Stimulated activated CD8-positive, alpha-beta memory T cell treated with anti-CD3 and anti-CD28 coated beads, Interleukin-2, amount 100 ng/mL, for 1 hour (primary cell): ENCODE measurements around the gene RAB44.
"Not testable (repeated sequence)": the region's sequence is repeated elsewhere in the genome, so short reads cannot be mapped to it uniquely, and the experiment has no call there.

Source experiments
- DNase-seq, 2 donors: peaks; one replicate each; pipeline ENCODE4 v3.0.0-alpha.2; 2020; ENCODE audit warnings: low read depth in 2 of 2

The RAB44 gene

GRCh38 chr6:36686668-36687513 is 10.7 kb upstream of the RAB44 start:
- no peak for DNase-seq

- no peak for DNase-seq
Measured at GRCh38 chr6:36688063-36688738, 9.4 kb upstream of the RAB44 start.

- DNase-seq: no peak
Measured at GRCh38 chr6:36688739-36689075, 8.9 kb upstream of the RAB44 start.

DNA sequence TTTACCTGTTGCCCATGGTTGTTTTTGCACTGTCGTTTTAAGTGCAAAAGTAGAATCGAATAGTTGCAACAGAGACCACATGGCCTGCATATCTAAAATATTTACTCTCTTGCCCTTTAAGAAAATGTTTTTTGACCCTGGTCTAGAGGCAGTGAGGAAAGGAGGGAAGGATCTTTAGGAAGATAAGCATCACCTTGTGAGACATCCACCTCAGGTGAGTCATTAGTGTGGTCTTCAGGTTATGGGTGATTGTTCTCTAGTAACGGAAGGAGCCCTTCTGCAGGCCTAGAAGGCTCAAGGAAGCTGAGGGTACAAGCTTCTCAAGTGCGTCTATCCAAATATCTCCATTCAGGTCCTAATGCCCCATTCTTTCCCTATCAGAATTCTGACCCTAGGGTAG is 6.6 kb upstream of the RAB44 start:
- no peak for DNase-seq

- no peak for DNase-seq
Measured at GRCh38 chr6:36691612-36692011, 6.0 kb upstream of the RAB44 start.

GRCh38 chr6:36692220-36692619 is 5.4 kb upstream of the RAB44 start:
- no peak for DNase-seq

- no peak for DNase-seq
Measured at GRCh38 chr6:36692861-36693702, 4.5 kb upstream of the RAB44 start.

DNA sequence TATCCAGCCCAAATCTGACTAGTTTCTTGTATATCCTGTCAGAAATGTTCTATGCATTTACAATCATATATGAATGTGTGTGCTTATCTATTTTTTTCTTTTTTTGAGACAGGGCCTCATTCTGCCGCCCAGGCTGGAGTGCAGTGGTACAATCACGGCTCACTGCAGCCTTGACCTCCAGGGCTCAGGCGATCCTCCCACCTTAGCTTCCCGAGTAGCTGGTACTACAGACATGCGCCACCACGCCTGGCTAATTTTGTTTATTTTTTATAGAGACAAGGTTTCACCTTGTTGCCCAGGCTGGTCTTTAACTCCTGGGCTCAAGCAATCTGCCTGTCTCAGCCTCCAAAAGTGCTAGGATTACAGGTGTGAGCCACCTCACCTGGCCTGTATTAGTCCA is 3.0 kb upstream of the RAB44 start:
- no peak for DNase-seq

DNA sequence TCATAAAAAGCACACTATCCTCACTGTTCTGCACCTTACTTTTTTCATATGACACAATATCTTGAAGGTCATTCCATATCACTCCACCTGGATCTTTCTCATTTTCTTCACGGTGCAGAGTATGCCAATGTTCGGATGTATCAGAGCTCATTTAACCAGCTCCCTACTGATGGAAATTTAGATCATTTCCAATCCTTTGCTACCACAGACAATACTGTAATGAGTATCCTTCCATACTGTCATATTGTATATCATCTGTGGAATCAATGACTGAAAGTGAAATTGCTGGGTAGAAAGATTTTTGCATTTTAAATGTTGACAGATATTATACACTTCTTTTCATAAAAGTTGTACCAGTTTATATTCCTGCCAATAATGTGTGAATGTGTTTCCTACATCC is 2.2 kb upstream of the RAB44 start:
- no peak for DNase-seq

GRCh38 chr6:36698196-36698595 is 570 bp downstream of the RAB44 start:
- DNase-seq: no peak

DNA sequence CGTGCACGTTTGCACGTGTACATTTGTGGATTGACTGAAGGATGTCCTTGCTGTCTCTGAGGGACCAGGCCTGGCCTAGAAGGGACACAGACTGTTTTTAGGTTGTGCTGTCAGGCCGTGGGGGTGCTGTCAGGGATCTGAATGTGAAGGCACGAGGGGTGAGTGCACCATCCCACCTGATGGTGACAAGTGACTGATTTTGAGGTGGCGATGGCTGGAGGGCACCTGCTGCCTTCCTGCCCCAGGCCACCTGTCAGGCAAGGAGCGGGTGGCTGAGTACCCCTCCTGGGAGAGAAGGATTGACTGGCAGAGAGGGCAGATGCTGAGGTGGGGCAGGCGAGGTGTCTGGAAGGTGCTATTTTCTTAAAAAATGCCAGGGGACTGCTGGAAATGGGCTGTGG is 1.2 kb downstream of the RAB44 start:
- no peak for DNase-seq

DNA sequence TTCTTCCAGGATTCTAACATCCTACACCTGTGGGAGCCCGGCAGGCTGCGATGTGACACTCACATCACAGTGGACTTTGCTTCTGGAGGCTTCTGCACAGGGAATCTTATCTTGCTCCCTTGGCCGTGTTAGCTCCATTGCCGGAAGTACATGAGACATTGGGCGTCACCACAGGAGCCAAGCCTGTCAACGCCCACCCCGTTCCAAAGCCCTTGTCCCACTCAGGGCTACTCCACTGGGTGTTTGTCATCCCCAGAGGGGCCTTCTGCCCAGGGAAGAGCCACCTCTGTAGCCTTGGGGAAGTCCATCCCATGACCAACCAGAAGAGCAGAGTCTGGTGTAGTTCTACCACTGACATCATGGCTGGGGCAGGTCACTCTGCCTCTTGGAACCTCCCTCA is 1.7 kb downstream of the RAB44 start:
- no peak for DNase-seq

- no peak for DNase-seq
Measured at GRCh38 chr6:36700071-36700812, 2.6 kb downstream of the RAB44 start.

- no peak for DNase-seq
Measured at GRCh38 chr6:36700831-36701230, 3.2 kb downstream of the RAB44 start.

GRCh38 chr6:36701401-36701991 is 3.9 kb downstream of the RAB44 start:
- DNase-seq: no peak

- DNase-seq: no peak
Measured at GRCh38 chr6:36702656-36703055, 5.0 kb downstream of the RAB44 start.

- no peak for DNase-seq
Measured at GRCh38 chr6:36703081-36703606, 5.5 kb downstream of the RAB44 start.

GRCh38 chr6:36703982-36704381 is 6.4 kb downstream of the RAB44 start:
- no peak for DNase-seq

GRCh38 chr6:36704961-36705577 is 7.4 kb downstream of the RAB44 start:
- DNase-seq: not testable (repeated sequence)

DNA sequence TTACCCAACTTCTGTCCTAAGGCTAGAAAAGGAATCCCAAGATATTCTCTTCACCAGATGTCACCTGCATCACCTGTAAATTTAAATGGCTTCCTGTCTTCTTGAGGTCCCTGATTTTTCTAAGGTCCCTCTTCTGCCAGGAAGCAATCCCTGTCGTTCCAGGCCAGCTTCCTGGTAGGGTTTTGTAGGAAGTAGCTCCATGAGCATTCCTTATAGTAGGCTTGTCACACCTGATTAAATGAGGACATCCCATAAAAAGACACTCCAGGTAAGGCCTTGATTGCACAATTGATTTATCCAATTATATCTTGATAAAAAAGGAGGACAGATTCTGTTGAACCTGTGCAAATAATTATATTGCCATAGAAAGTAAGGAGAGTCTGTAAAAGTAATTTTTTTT is 8.7 kb downstream of the RAB44 start:
- DNase-seq: no peak

- DNase-seq: no peak
Measured at GRCh38 chr6:36712816-36713215, 15.2 kb downstream of the RAB44 start.
